Mucosa of descending colon (tissue), 3 donors: ENCODE measurements around the gene SPOP. TPM values are rescaled to one million over a fixed set of nuclear protein-coding genes. Genes with fewer than 3 reads are reported as not detected.
A peak's percentile ranks its signal among the peaks of the same experiment; 100 is the strongest.
"Not testable (repeated sequence)": the region's sequence is repeated elsewhere in the genome, so short reads cannot be mapped to it uniquely, and the experiment has no call there.

Experiments used
- ATAC-seq: fragments of 200-7000 bp; cut with Tn5 transposase; one replicate; pipeline ENCODE4 v1.9.1; 2020; ENCODE audit warnings: mild to moderate bottlenecking, moderate library complexity
- DNase-seq, 3 donors: peaks; one replicate each; pipeline ENCODE4 v3.0.0-alpha.2; 2020
- H3K36me3 ChIP-seq: fragments of 200-600 bp; one replicate; pipeline ENCODE4 v1.8.0; 2021; ENCODE audit warnings: low read depth, mild to moderate bottlenecking
- H3K4me1 ChIP-seq: fragments of 200-600 bp; one replicate; pipeline ENCODE4 v1.8.0; 2021; ENCODE audit warnings: low read depth, mild to moderate bottlenecking
- H3K4me3 ChIP-seq: fragments of 200-600 bp; one replicate; pipeline ENCODE4 v1.8.0; 2021; ENCODE audit warnings: mild to moderate bottlenecking
- H3K9me3 ChIP-seq: fragments of 200-600 bp; one replicate; pipeline ENCODE4 v1.8.0; 2021; ENCODE audit warnings: mild to moderate bottlenecking
- CTCF ChIP-seq: fragments of 200-600 bp; IDR thresholded peaks from one replicate; pipeline ENCODE4 v1.8.0; 2022; ENCODE audit warnings: antibody characterized with exemption, mild to moderate bottlenecking
- intact Hi-C, 2 donors: fragments of 100-400 bp; cut with DNase I in 1 of 2; cut with micrococcal nuclease in 1 of 2; formaldehyde crosslinking; loops; one replicate each; pipeline versions ENCODE4 v1.11.0 to v1.11.1; 2022; cut with DNase I, micrococcal nuclease
- total RNA-seq, 3 donors: library from RNA; stranded (reverse); fragmentation: NEBNext Ultra II Directional in 2 of 3; extraction: Animal tissue kit (Norgen Biotek cat#: 25700) in 2 of 3; gene quantifications; one replicate each; pipeline versions ENCODE4 v1.2.1 to v1.2.4, GENCODE V29; 2021 to 2023
- donor health status: DM: no; HTN: no; CAD: no; lungs with moderate emphysema.
- donor health status: DM: no; HTN: no; CAD: no.
- donor health status: DM: no; HTN: yes; CAD: no.

SPOP gene
- total RNA-seq, 3 donors from 2014 or later: 47.6 to 213 (median 56.2) TPM

GRCh38 chr17:49554694-49555494 is 123.0 kb downstream of the SPOP start:
- Histone ChIP-seq H3K9me3 (no peaks in the 10 kb centered on the region), H3K4me3 (no peak overlapping the region), H3K36me3 (no peaks in the 10 kb centered on the region), H3K4me1 (no peaks in the 10 kb centered on the region)
- TF ChIP-seq CTCF: no peak
- intact Hi-C loops: loop anchor here (5.0 to 10.0 kb wide), 5 partner anchors 60 to 240 kb away; partner anchors contain the start of gene NGFR (in 1 of the 2)
- DNase-seq (no peak), ATAC-seq (no peak)

GRCh38 chr17:49553676-49554335 is 124.1 kb downstream of the SPOP start:
- DNase-seq (no peak), ATAC-seq (no peak)
- H3K4me1 ChIP-seq: no peaks in the 10 kb centered on the region
- no peak overlapping the region for H3K4me3 ChIP-seq
- H3K9me3 ChIP-seq: no peaks in the 10 kb centered on the region
- no peaks in the 10 kb centered on the region for H3K36me3 ChIP-seq
- no peak for TF ChIP-seq CTCF
- intact Hi-C loops: loop anchor here (10.0 kb wide), 4 partner anchors 59 to 239 kb away; partner anchors contain the start of gene NGFR (in 1 of the 2)

GRCh38 chr17:49552070-49552751 is 125.7 kb downstream of the SPOP start:
- Histone ChIP-seq H3K36me3 (no peaks in the 10 kb centered on the region), H3K4me1 (no peaks in the 10 kb centered on the region), H3K9me3 (no peaks in the 10 kb centered on the region), H3K4me3 (no peak overlapping the region)
- TF ChIP-seq CTCF: no peak
- ATAC-seq: peak; percentile 60
- DNase-seq: no peak
- intact Hi-C loops: loop anchor here (10.0 kb wide), 4 partner anchors 57 to 237 kb away; partner anchors contain the start of gene NGFR (in 1 of the 2)

GRCh38 chr17:49551221-49552069 is 126.5 kb downstream of the SPOP start:
- no peak for ATAC-seq

GRCh38 chr17:49550764-49551163 is 127.1 kb downstream of the SPOP start:
- not testable (repeated sequence) for H3K36me3 ChIP-seq, H3K9me3 ChIP-seq, ATAC-seq, H3K4me3 ChIP-seq, DNase-seq, H3K4me1 ChIP-seq
- intact Hi-C loops: loop anchor here (10.0 kb wide), 4 partner anchors 56 to 236 kb away; partner anchors contain the start of gene NGFR (in 1 of the 2)

More at GRCh38 chr17:49551221-49552069, 126.5 kb downstream of the SPOP start:
- H3K9me3 ChIP-seq: no peaks in the 10 kb centered on the region
- intact Hi-C loops: loop anchor here (10.0 kb wide), 4 partner anchors 57 to 237 kb away; partner anchors contain the start of gene NGFR (in 1 of the 2)
- no peaks in the 10 kb centered on the region for H3K36me3 ChIP-seq
- H3K4me1 ChIP-seq: no peaks in the 10 kb centered on the region
- no peak for DNase-seq
- TF ChIP-seq CTCF: no peak
- H3K4me3 ChIP-seq: no peak overlapping the region
